Ishikawa (cell line): ENCODE measurements around the gene CEACAM19.

Experiments used
- CEBPB ChIP-seq: IDR thresholded peaks from 2 replicates; pipeline ENCODE4 v1.6.1; 2012
- CREB1 ChIP-seq: IDR thresholded peaks from 2 replicates; pipeline ENCODE4 v1.6.1; 2012; ENCODE audit warnings: low read depth
- EGR1 ChIP-seq: IDR thresholded peaks from 2 replicates; pipeline ENCODE4 v1.6.1; 2012
- EP300 ChIP-seq: IDR thresholded peaks from 2 replicates; pipeline ENCODE4 v1.6.1; 2012; ENCODE audit warnings: borderline replicate concordance
- FOXM1 ChIP-seq: IDR thresholded peaks from 2 replicates; pipeline ENCODE4 v1.6.1; 2012; ENCODE audit warnings: low read depth, borderline replicate concordance
- MAX ChIP-seq: IDR thresholded peaks from 2 replicates; pipeline ENCODE4 v1.6.1; 2012
- NFIC ChIP-seq: IDR thresholded peaks from 2 replicates; pipeline ENCODE4 v1.6.1; 2012
- RAD21 ChIP-seq: IDR thresholded peaks from 2 replicates; pipeline ENCODE4 v1.6.1; 2012; ENCODE audit warnings: low read depth
- REST ChIP-seq: IDR thresholded peaks from 2 replicates; pipeline ENCODE4 v1.6.1; 2012; ENCODE audit warnings: low read depth, mild to moderate bottlenecking
- TAF1 ChIP-seq: IDR thresholded peaks from 2 replicates; pipeline ENCODE4 v1.6.1; 2012; ENCODE audit warnings: low read depth, mild to moderate bottlenecking
- TCF12 ChIP-seq: IDR thresholded peaks from 2 replicates; pipeline ENCODE4 v1.6.1; 2012; ENCODE audit warnings: low read depth
- TEAD4 ChIP-seq: IDR thresholded peaks from 2 replicates; pipeline ENCODE4 v1.6.1; 2012
- USF1 ChIP-seq: IDR thresholded peaks from 2 replicates; pipeline ENCODE4 v1.6.1; 2012
- YY1 ChIP-seq: IDR thresholded peaks from 2 replicates; pipeline ENCODE4 v1.6.1; 2012; ENCODE audit warnings: low read depth
- ZBTB7A ChIP-seq: IDR thresholded peaks from 2 replicates; pipeline ENCODE4 v1.6.1; 2012; ENCODE audit warnings: low read depth

CEACAM19 gene

GRCh38 chr19:44731081-44731480 is 59.8 kb downstream of the CEACAM19 start:
- TF ChIP-seq CEBPB, result no peak
- TF ChIP-seq EP300, result no peak
- TF ChIP-seq ZBTB7A, result no peak
- no peak for TF ChIP-seq TEAD4
- TF ChIP-seq USF1, result no peak
- no peak for TF ChIP-seq TAF1
- no peak for TF ChIP-seq CREB1
- no peak for TF ChIP-seq MAX
- no peak for TF ChIP-seq YY1
- TF ChIP-seq RAD21, result no peak
- TF ChIP-seq NFIC, result no peak
- no peak for TF ChIP-seq REST
- TF ChIP-seq EGR1, result no peak
- no peak for TF ChIP-seq TCF12
- no peak for TF ChIP-seq FOXM1

GRCh38 chr19:44731622-44732021 is 60.3 kb downstream of the CEACAM19 start:
- TF ChIP-seq EGR1 (no peak), EP300 (no peak), ZBTB7A (no peak), CEBPB (no peak), REST (no peak), NFIC (no peak)

GRCh38 chr19:44732235-44733014 is 61.1 kb downstream of the CEACAM19 start:
- TF ChIP-seq TAF1, result no peak
- no peak for TF ChIP-seq EP300
